ENCODE data around the gene TTC1.

Gene TTC1

GRCh38 chr5:160044967-160045366, 36.0 kb downstream of the TTC1 start:
- TF ChIP-seq CTCF (IDR thresholded peaks at IDR 0.05; ENCODE audit: extremely low read depth, insufficient read depth, missing control alignments): no peak
- in situ Hi-C loops (cut with MboI; ENCODE audit: low pct_unique_long_range_greater_than_20kb, low sequenced_read_pairs, unreplicated experiment): no loop called here
- no peak for DNase-seq (ENCODE audit: low spot score)

- in situ Hi-C loops (cut with MboI; ENCODE audit: low pct_unique_long_range_greater_than_20kb, low sequenced_read_pairs, unreplicated experiment): no loop called here
- no peak for TF ChIP-seq CTCF (IDR thresholded peaks at IDR 0.05; ENCODE audit: extremely low read depth, insufficient read depth, missing control alignments)
- DNase-seq (ENCODE audit: low spot score): no peak
Measured at GRCh38 chr5:160047423-160047822, 38.5 kb downstream of the TTC1 start.

- TF ChIP-seq CTCF (IDR thresholded peaks at IDR 0.05; ENCODE audit: extremely low read depth, insufficient read depth, missing control alignments): no peak
- no peak for DNase-seq (ENCODE audit: low spot score)
- in situ Hi-C loops (cut with MboI; ENCODE audit: low pct_unique_long_range_greater_than_20kb, low sequenced_read_pairs, unreplicated experiment): no loop called here
Measured at GRCh38 chr5:160048131-160048530, 39.2 kb downstream of the TTC1 start.

- DNase-seq (ENCODE audit: low spot score): no peak
- TF ChIP-seq CTCF (IDR thresholded peaks at IDR 0.05; ENCODE audit: extremely low read depth, insufficient read depth, missing control alignments): no peak
- in situ Hi-C loops (cut with MboI; ENCODE audit: low pct_unique_long_range_greater_than_20kb, low sequenced_read_pairs, unreplicated experiment): no loop called here
Measured at GRCh38 chr5:160049099-160049498, 40.2 kb downstream of the TTC1 start.

- in situ Hi-C loops (cut with MboI; ENCODE audit: low pct_unique_long_range_greater_than_20kb, low sequenced_read_pairs, unreplicated experiment): no loop called here
- no peak for TF ChIP-seq CTCF (IDR thresholded peaks at IDR 0.05; ENCODE audit: extremely low read depth, insufficient read depth, missing control alignments)
- DNase-seq (ENCODE audit: low spot score): no peak
Measured at GRCh38 chr5:160054047-160054446, 45.1 kb downstream of the TTC1 start.

GRCh38 chr5:160054831-160055230, 45.9 kb downstream of the TTC1 start:
- no peak for DNase-seq (ENCODE audit: low spot score)
- in situ Hi-C loops (cut with MboI; ENCODE audit: low pct_unique_long_range_greater_than_20kb, low sequenced_read_pairs, unreplicated experiment): no loop called here

More at GRCh38 chr5:160054831-160055230, 45.9 kb downstream of the TTC1 start:
- no peak for TF ChIP-seq CTCF (IDR thresholded peaks at IDR 0.05; ENCODE audit: extremely low read depth, insufficient read depth, missing control alignments)

All from GM13977 (cell line).